Activated CD8-positive, alpha-beta memory T cell treated with anti-CD3 and anti-CD28 coated beads, Interleukin-2, amount 10 ng/mL, durations not matched to agents 7 days and 5 days (primary cell): ENCODE measurements around the gene CFAP43. TPM values are rescaled to one million over a fixed set of nuclear protein-coding genes. Genes with fewer than 3 reads are reported as not detected.
A peak's percentile ranks its signal among the peaks of the same experiment; 100 is the strongest.

Experiments
- ATAC-seq: fragments of 150-1000 bp; cut with Tn5 transposase; one replicate; pipeline ENCODE4 v1.10.0; 2021; ENCODE audit warnings: moderate library complexity
- CTCF ChIA-PET: fragments of 350-600 bp; sonication (Branson Sonifier 250); formaldehyde crosslinking; loops from one replicate; lab custom pipeline; 2021; ENCODE audit warnings: antibody characterized with exemption; lab: Charles Lee
- DNase-seq: peaks from one replicate; pipeline ENCODE4 v3.0.0-alpha.2; 2020
- H3K27ac Mint-ChIP-seq: one replicate; pipeline ENCODE4 v1.8.0; 2021; ENCODE audit warnings: mild to moderate bottlenecking, mixed read lengths
- H3K27me3 Mint-ChIP-seq: one replicate; pipeline ENCODE4 v1.8.0; 2021; ENCODE audit warnings: mixed read lengths
- H3K36me3 Mint-ChIP-seq: one replicate; pipeline ENCODE4 v1.8.0; 2021; ENCODE audit warnings: mild to moderate bottlenecking, mixed read lengths
- H3K4me1 Mint-ChIP-seq: one replicate; pipeline ENCODE4 v1.8.0; 2021; ENCODE audit warnings: mixed read lengths
- H3K4me3 Mint-ChIP-seq: one replicate; pipeline ENCODE4 v1.8.0; 2021; ENCODE audit warnings: mild to moderate bottlenecking, moderate library complexity, mixed read lengths
- H3K9me3 Mint-ChIP-seq: one replicate; pipeline ENCODE4 v1.8.0; 2022; ENCODE audit warnings: low read depth, mixed read lengths
- total RNA-seq, 2 experiments: library from RNA; stranded (reverse); gene quantifications; one replicate each; pipeline ENCODE4 v1.2.3, GENCODE V29; 2021

The CFAP43 gene
- total RNA-seq, 2 experiments from 2014 or later, result not detected

GRCh38 chr10:104267721-104268404 lies 35.7 kb upstream of the CFAP43 start:
- ATAC-seq (no peak), DNase-seq (no peak)
- H3K4me3 Mint-ChIP-seq, result peak overlapping the region; percentile 91
- no peaks in the 10 kb centered on the region for H3K27me3 Mint-ChIP-seq
- CTCF ChIA-PET, result interaction anchor here (1.7 to 13.0 kb wide), 3 partner anchors 13 to 83 kb away, joined by 10 to 154 read pairs (median 17); partner anchors contain the start of gene GSTO1
- peaks cover 47% of the 10 kb centered on the region for H3K4me1 Mint-ChIP-seq
- H3K27ac Mint-ChIP-seq, result peak overlapping the region; percentile 94
- no peaks in the 10 kb centered on the region for H3K9me3 Mint-ChIP-seq
- peaks cover 49% of the 10 kb centered on the region for H3K36me3 Mint-ChIP-seq

- H3K27me3 Mint-ChIP-seq, result no peaks in the 10 kb centered on the region
- peaks cover 73% of the 10 kb centered on the region for H3K4me1 Mint-ChIP-seq
- ATAC-seq (no peak), DNase-seq (no peak)
- H3K36me3 Mint-ChIP-seq, result peaks cover 78% of the 10 kb centered on the region
- H3K4me3 Mint-ChIP-seq, result no peak overlapping the region
- H3K27ac Mint-ChIP-seq, result no peak overlapping the region
- no peaks in the 10 kb centered on the region for H3K9me3 Mint-ChIP-seq
- CTCF ChIA-PET, result interaction anchor here (1.3 kb wide), 1 partner anchor 10 kb away, joined by 6 read pairs; no protein-coding TSS in a partner anchor
Measured at GRCh38 chr10:104264783-104265182, 32.6 kb upstream of the CFAP43 start.

- no peak for ATAC-seq
- Mint-ChIP-seq H3K4me3 (no peak overlapping the region), H3K27ac (peak overlapping the region; percentile 57), H3K4me1 (peaks cover 77% of the 10 kb centered on the region), H3K9me3 (no peaks in the 10 kb centered on the region), H3K36me3 (peaks cover 83% of the 10 kb centered on the region), H3K27me3 (no peaks in the 10 kb centered on the region)
- DNase-seq, result no peak
- CTCF ChIA-PET, result interaction anchor here (1.1 to 2.0 kb wide), 3 partner anchors 11 to 30 kb away, joined by 3 to 8 read pairs (median 4); no protein-coding TSS in a partner anchor
Measured at GRCh38 chr10:104262055-104262454, 29.9 kb upstream of the CFAP43 start.

- H3K27me3 Mint-ChIP-seq, result no peaks in the 10 kb centered on the region
- peaks cover 77% of the 10 kb centered on the region for H3K4me1 Mint-ChIP-seq
- H3K4me3 Mint-ChIP-seq, result peak overlapping the region; percentile 24
- H3K36me3 Mint-ChIP-seq, result peaks cover 76% of the 10 kb centered on the region
- ATAC-seq (peak; percentile 64), DNase-seq (no peak)
- H3K27ac Mint-ChIP-seq, result peak overlapping the region; percentile 83
- CTCF ChIA-PET, result interaction anchor here (1.2 kb wide), 1 partner anchor 14 kb away, joined by 3 read pairs; no protein-coding TSS in a partner anchor
- no peaks in the 10 kb centered on the region for H3K9me3 Mint-ChIP-seq
Measured at GRCh38 chr10:104260775-104261115, 28.6 kb upstream of the CFAP43 start.

- H3K9me3 Mint-ChIP-seq, result no peaks in the 10 kb centered on the region
- ATAC-seq (no peak), DNase-seq (no peak)
- peaks cover 74% of the 10 kb centered on the region for H3K36me3 Mint-ChIP-seq
- CTCF ChIA-PET, result interaction anchor here (1.2 kb wide), 2 partner anchors 14 to 91 kb away, joined by 3 read pairs; no protein-coding TSS in a partner anchor
- peak overlapping the region; percentile 24 for H3K4me3 Mint-ChIP-seq
- peak overlapping the region; percentile 83 for H3K27ac Mint-ChIP-seq
- H3K27me3 Mint-ChIP-seq, result no peaks in the 10 kb centered on the region
- peaks cover 72% of the 10 kb centered on the region for H3K4me1 Mint-ChIP-seq
Measured at GRCh38 chr10:104259999-104260774, 28.0 kb upstream of the CFAP43 start.

GRCh38 chr10:104259456-104259855 lies 27.3 kb upstream of the CFAP43 start:
- no peak for ATAC-seq
- DNase-seq, result no peak
- CTCF ChIA-PET, result interaction anchor here (1.2 to 2.5 kb wide), 2 partner anchors 15 to 91 kb away, joined by 3 to 9 read pairs; no protein-coding TSS in a partner anchor
- Mint-ChIP-seq H3K4me3 (no peak overlapping the region), H3K4me1 (peaks cover 68% of the 10 kb centered on the region), H3K36me3 (peaks cover 69% of the 10 kb centered on the region), H3K27me3 (no peaks in the 10 kb centered on the region), H3K9me3 (no peaks in the 10 kb centered on the region), H3K27ac (peak overlapping the region; percentile 83)

GRCh38 chr10:104258209-104258608 lies 26.0 kb upstream of the CFAP43 start:
- peak overlapping the region; percentile 53 for H3K27ac Mint-ChIP-seq
- no peak for ATAC-seq
- no peaks in the 10 kb centered on the region for H3K27me3 Mint-ChIP-seq
- CTCF ChIA-PET, result interaction anchor here (1.2 to 2.5 kb wide), 2 partner anchors 16 to 136 kb away, joined by 3 to 9 read pairs; partner anchors contain the start of gene SFR1
- peaks cover 71% of the 10 kb centered on the region for H3K4me1 Mint-ChIP-seq
- H3K4me3 Mint-ChIP-seq, result no peak overlapping the region
- H3K9me3 Mint-ChIP-seq, result no peaks in the 10 kb centered on the region
- H3K36me3 Mint-ChIP-seq, result peaks cover 57% of the 10 kb centered on the region
- DNase-seq, result no peak

GRCh38 chr10:104257235-104257634 lies 25.1 kb upstream of the CFAP43 start:
- DNase-seq, result no peak
- CTCF ChIA-PET, result interaction anchor here (1.1 to 2.5 kb wide), 5 partner anchors 9 to 135 kb away, joined by 3 to 9 read pairs (median 3); partner anchors contain the start of genes GSTO2 and SFR1
- no peaks in the 10 kb centered on the region for H3K9me3 Mint-ChIP-seq
- no peak overlapping the region for H3K4me3 Mint-ChIP-seq
- ATAC-seq, result no peak
- H3K36me3 Mint-ChIP-seq, result peaks cover 53% of the 10 kb centered on the region
- no peaks in the 10 kb centered on the region for H3K27me3 Mint-ChIP-seq
- H3K4me1 Mint-ChIP-seq, result peaks cover 70% of the 10 kb centered on the region
- no peak overlapping the region for H3K27ac Mint-ChIP-seq

GRCh38 chr10:104256335-104256961 lies 24.3 kb upstream of the CFAP43 start:
- ATAC-seq (no peak), DNase-seq (no peak)
- Mint-ChIP-seq H3K27ac (peak overlapping the region; percentile 89), H3K36me3 (peaks cover 45% of the 10 kb centered on the region), H3K4me3 (peak overlapping the region; percentile 98), H3K4me1 (peaks cover 62% of the 10 kb centered on the region), H3K27me3 (peaks cover 5% of the 10 kb centered on the region), H3K9me3 (no peaks in the 10 kb centered on the region)
- CTCF ChIA-PET, result interaction anchor here (1.1 to 2.4 kb wide), 6 partner anchors 8 to 91 kb away, joined by 3 to 12 read pairs (median 4); partner anchors contain the start of gene GSTO2

GRCh38 chr10:104255311-104255981 lies 23.3 kb upstream of the CFAP43 start:
- no peak for DNase-seq
- CTCF ChIA-PET, result interaction anchor here (1.0 to 2.4 kb wide), 6 partner anchors 10 to 50 kb away, joined by 3 to 12 read pairs (median 6); no protein-coding TSS in a partner anchor
- H3K27me3 Mint-ChIP-seq, result peaks cover 10% of the 10 kb centered on the region
- H3K4me3 Mint-ChIP-seq, result peak overlapping the region; percentile 98
- no peaks in the 10 kb centered on the region for H3K9me3 Mint-ChIP-seq
- H3K4me1 Mint-ChIP-seq, result peaks cover 52% of the 10 kb centered on the region
- ATAC-seq, result peak; percentile 43
- peak overlapping the region; percentile 89 for H3K27ac Mint-ChIP-seq
- H3K36me3 Mint-ChIP-seq, result peaks cover 35% of the 10 kb centered on the region

- Mint-ChIP-seq H3K4me1 (peaks cover 45% of the 10 kb centered on the region), H3K4me3 (peak within 1 kb of the TSS; percentile 98), H3K27me3 (peaks cover 17% of the 10 kb centered on the region), H3K36me3 (peaks cover 28% of the 10 kb centered on the region), H3K27ac (peak within 1 kb of the TSS; percentile 89), H3K9me3 (no peaks in the 10 kb centered on the region)
- DNase-seq, result peak; percentile 71
- peak; percentile 86 for ATAC-seq
- CTCF ChIA-PET, result interaction anchor here (0.8 to 2.4 kb wide), 8 partner anchors 9 to 84 kb away, joined by 3 to 12 read pairs (median 4); partner anchors contain the start of gene ITPRIP
Measured at GRCh38 chr10:104254493-104255310, 22.5 kb upstream of the CFAP43 start, which contains the start of gene GSTO1. Gene GSTO1, plus strand, starts transcription at chr10:104254892. Its CDS starts 37 bp downstream, at chr10:104254929.
